Measurements from ENCODE around the gene SLC35C1. TPM values are rescaled to one million over a fixed set of nuclear protein-coding genes. Genes with fewer than 3 reads are reported as not detected.

Gene SLC35C1
- total and polyA plus RNA-seq, 7 donors = 5.3 to 38.9 (median 8.6) TPM

DNA sequence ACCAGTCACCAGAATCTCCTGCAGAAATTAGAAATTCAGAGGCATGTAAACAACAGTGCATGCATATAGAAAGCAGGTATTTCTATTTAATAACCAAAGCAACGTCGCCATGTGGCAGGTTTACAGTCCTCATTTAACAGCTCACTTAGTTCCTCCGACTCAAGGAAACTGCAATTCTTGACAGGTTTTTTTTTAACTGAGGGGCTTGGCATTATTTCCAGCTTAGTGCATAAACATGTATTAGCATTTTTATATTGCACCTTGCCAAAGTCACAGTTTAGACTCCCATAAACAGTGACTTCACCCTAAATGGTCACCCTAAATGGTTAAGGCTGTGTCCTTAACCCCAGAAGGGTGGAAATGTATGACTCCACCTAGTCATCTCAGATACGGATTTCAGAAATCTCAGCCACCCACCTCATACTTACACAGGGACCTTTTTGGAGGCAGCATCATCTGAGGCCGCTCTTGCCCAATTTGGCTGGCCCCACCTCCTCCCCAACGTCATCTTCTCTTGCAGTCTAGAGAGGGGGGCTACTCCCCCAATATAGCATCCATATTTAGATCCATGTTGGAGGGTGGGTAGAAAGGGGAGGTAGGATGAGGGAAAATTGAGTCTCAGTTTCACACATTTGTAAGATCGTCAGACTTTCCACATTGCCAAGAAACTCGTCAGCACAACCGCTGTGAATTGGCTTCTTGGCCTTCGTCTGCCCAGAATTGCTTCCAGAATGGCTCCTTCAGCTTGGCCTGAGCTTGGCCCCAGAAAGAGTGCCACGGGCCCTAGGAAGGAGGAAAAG lies 31.8 kb upstream of the SLC35C1 start:
- H3K9me3 ChIP-seq = no peaks in the 10 kb centered on the region
- H3K4me1 ChIP-seq = peaks cover 0 to 5% (median 2%) of the 10 kb centered on the region in 4 donors
- no peak overlapping the region for H3K27ac ChIP-seq
- no peaks in the 10 kb centered on the region for H3K36me3 ChIP-seq
- H3K4me3 ChIP-seq = no peak overlapping the region
- no peak for DNase-seq
- WGBS, 2 donors = 73 to 80% methylated on average over 11 of the region's 11 CpGs
- TF ChIP-seq POLR2A (IDR thresholded peaks at IDR 0.05) (no peak), POLR2AphosphoS5 (IDR thresholded peaks at IDR 0.05) (no peak), CTCF (IDR thresholded peaks at IDR 0.05) (no peak), EP300 (IDR thresholded peaks at IDR 0.05) (no peak)
- no peaks in the 10 kb centered on the region for H3K27me3 ChIP-seq
- intact Hi-C loops (cut with DNase I) = loop anchor here (5.0 kb wide), 3 partner anchors 101 to 401 kb away; no protein-coding TSS in a partner anchor

DNA sequence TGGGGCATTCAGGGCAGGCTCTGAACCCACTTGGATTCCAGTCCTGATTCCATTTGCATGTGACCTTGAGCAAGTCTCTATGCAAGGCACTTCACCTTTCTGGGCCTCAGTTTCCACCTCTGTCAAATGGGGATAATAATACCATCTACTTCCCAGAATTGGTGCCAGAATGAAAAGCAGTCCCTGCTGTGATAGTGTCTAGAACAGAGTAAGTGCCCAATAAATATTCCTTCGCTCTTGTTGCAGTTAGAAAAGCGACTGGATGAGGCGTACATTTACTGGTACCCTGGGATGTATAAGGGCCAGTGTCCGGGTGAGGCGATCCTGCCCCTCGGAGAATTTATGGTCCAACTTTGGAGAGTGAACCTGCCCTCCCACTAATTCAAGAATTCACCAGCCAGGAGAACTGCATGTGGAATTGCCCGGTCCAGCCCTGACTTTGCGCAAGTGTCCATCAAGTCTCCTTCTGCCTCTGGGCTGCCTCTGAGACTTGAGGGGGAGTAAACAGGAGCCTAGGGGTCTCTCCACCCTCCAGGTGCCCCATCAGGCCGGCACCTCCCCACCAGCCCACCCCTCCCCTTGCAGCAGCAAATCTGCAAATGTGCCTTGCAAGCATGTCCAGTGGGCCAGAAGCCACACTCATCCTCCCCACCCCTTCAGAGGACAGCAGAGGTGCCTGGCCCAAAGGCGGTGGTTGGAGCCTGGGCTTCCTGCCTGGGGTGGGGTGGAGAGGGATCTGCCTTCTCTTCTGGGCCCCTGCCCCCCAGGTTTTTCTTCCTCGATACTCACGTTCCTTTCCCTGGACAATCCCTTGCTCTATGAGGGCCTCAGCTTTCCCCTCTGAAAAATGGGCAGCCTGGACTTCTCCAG lies 30.9 kb upstream of the SLC35C1 start:
- Histone ChIP-seq H3K4me1 (peaks cover 0 to 5% (median 2%) of the 10 kb centered on the region in 4 donors), H3K27ac (no peak overlapping the region), H3K36me3 (no peaks in the 10 kb centered on the region), H3K4me3 (no peak overlapping the region), H3K27me3 (no peaks in the 10 kb centered on the region), H3K9me3 (no peaks in the 10 kb centered on the region)
- TF ChIP-seq POLR2A (IDR thresholded peaks at IDR 0.05) (no peak), EP300 (IDR thresholded peaks at IDR 0.05) (no peak), CTCF (IDR thresholded peaks at IDR 0.05) (no peak), POLR2AphosphoS5 (IDR thresholded peaks at IDR 0.05) (no peak)
- no peak for DNase-seq
- intact Hi-C loops (cut with DNase I) = loop anchor here (5.0 kb wide), 3 partner anchors 102 to 402 kb away; no protein-coding TSS in a partner anchor
- WGBS, 2 donors = 80 to 89% methylated on average over 12 of the region's 12 CpGs

GRCh38 chr11:45774786-45775185 lies 30.2 kb upstream of the SLC35C1 start:
- Histone ChIP-seq H3K9me3 (no peaks in the 10 kb centered on the region), H3K27ac (no peak overlapping the region), H3K4me3 (no peak overlapping the region), H3K27me3 (no peaks in the 10 kb centered on the region), H3K4me1 (peaks cover 0 to 5% (median 2%) of the 10 kb centered on the region in 4 donors), H3K36me3 (no peaks in the 10 kb centered on the region)
- intact Hi-C loops (cut with DNase I) = loop anchor here (5.0 kb wide), 3 partner anchors 102 to 402 kb away; no protein-coding TSS in a partner anchor
- no peak for DNase-seq
- 81 to 95% methylated on average over 4 of the region's 4 CpGs for WGBS, 2 donors
- no peak for TF ChIP-seq POLR2AphosphoS5 (IDR thresholded peaks at IDR 0.05)
- no peak for TF ChIP-seq CTCF (IDR thresholded peaks at IDR 0.05)
- TF ChIP-seq POLR2A (IDR thresholded peaks at IDR 0.05) = no peak
- TF ChIP-seq EP300 (IDR thresholded peaks at IDR 0.05) = no peak

- no peaks in the 10 kb centered on the region for H3K36me3 ChIP-seq
- H3K4me1 ChIP-seq = peaks cover 0 to under 1% (median 0%) of the 10 kb centered on the region in 4 donors
- 43 to 73% methylated on average over 9 of the region's 9 CpGs for WGBS, 2 donors
- intact Hi-C loops (cut with DNase I) = no loop called here
- H3K27ac ChIP-seq = no peak overlapping the region
- no peak for DNase-seq
- H3K27me3 ChIP-seq = no peaks in the 10 kb centered on the region
- no peaks in the 10 kb centered on the region for H3K9me3 ChIP-seq
- TF ChIP-seq EP300 (IDR thresholded peaks at IDR 0.05) (no peak), POLR2AphosphoS5 (IDR thresholded peaks at IDR 0.05) (no peak), POLR2A (IDR thresholded peaks at IDR 0.05) (no peak), CTCF (IDR thresholded peaks at IDR 0.05) (no peak)
- no peak overlapping the region for H3K4me3 ChIP-seq
These were observed 27.6 kb upstream of the SLC35C1 start for GRCh38 chr11:45777127-45777969.

All from sigmoid colon (tissue), 7 donors.